ENCODE results near the gene SEC14L1. TPM values are rescaled to one million over a fixed set of nuclear protein-coding genes. Genes with fewer than 3 reads are reported as not detected.

The SEC14L1 gene
- total and polyA plus RNA-seq, 4 donors = 17.0 to 52.0 (median 26.8) TPM

DNA sequence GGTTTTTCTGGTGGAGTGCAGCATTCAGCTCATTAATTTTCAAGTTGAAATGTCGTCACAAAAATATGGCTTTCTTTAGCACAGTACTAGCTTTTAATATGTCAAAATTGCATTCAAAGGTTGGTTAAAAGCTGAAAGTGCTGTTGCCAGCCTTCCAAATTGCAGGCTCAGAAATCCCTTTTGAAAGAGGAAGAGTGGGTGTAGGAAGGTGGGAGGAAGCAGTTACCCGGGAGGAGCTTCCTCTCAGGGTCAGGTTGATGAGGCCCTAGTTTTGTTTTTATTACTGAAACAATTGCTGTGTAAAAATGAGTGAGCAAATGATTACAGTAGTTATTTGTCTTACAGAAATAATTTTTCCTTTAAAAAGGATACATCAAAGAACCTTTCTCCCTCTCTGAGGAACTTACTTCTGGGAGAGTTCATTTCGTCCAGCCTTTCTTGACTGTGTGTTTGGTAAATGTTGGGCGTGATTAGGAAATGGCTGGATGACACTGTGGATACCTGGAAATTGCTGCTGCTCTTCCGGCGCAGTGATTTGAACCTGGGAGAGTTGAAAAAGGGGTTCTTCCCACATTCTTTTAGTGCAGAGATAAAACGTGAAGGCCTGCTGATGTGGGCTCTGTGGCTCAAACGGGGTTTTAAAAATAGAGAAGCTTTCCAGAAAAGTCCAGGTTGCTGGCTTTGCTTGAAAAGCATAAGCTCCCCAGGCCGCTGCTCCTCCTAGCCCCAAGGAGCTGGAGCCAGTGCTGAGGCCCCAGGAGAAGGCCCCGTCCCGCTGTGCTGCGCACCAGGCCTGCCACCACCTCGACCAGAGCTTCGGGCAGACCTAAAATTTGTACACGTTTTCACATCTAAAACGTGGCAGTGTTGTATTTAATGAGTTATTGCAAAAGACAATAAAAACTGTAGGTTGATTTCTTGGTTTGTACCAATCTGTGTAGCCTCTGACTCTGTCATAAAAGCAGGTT is 41.7 kb downstream of the SEC14L1 start:
- 80% methylated on average over 16 of the region's 16 CpGs for WGBS
- Histone ChIP-seq H3K4me1 (ENCODE audit: control insufficient read depth in 4 of 4, insufficient read depth in 4 of 4, low read length in 3 of 4) (peaks cover 0 to 3% (median 0%) of the 10 kb centered on the region in 4 donors), H3K4me3 (ENCODE audit: low read depth in 1 of 3, low read length in 3 of 3) (no peak overlapping the region), H3K9ac (ENCODE audit: low read depth in 1 of 2, low read length in 2 of 2) (no peak overlapping the region), H3K27ac (ENCODE audit: low read depth in 1 of 2, low read length in 2 of 2) (no peak overlapping the region), H3K9me3 (ENCODE audit: control insufficient read depth in 4 of 4, low read length in 3 of 4) (no peaks in the 10 kb centered on the region), H3K36me3 (ENCODE audit: control insufficient read depth in 4 of 4, insufficient read depth in 3 of 4, low read depth in 1 of 4, low read length in 3 of 4) (no peaks in the 10 kb centered on the region), H3K27me3 (ENCODE audit: control insufficient read depth in 4 of 4, insufficient read depth in 4 of 4, low read length in 3 of 4) (no peaks in the 10 kb centered on the region)
- DNase-seq (ENCODE audit: low spot score) = no peak
- TF ChIP-seq FOXA2 (IDR thresholded peaks at IDR 0.05) (no peak), YY1 (IDR thresholded peaks at IDR 0.05) (no peak), RAD21 (IDR thresholded peaks at IDR 0.05) (no peak), NR2F2 (IDR thresholded peaks at IDR 0.05) (no peak), JUND (IDR thresholded peaks at IDR 0.05) (no peak), SP1 (IDR thresholded peaks at IDR 0.05) (no peak), FOXA1 (IDR thresholded peaks at IDR 0.05) (no peak), TAF1 (conservative IDR thresholded peaks at IDR 0.05) (no peak), GABPA (IDR thresholded peaks at IDR 0.05 in 1 of 2, conservative IDR thresholded peaks at IDR 0.05 in 1 of 2) (no peak), HNF4G (IDR thresholded peaks at IDR 0.05) (no peak), RXRA (IDR thresholded peaks at IDR 0.05) (no peak)
- TF ChIP-seq, protein P1, sequence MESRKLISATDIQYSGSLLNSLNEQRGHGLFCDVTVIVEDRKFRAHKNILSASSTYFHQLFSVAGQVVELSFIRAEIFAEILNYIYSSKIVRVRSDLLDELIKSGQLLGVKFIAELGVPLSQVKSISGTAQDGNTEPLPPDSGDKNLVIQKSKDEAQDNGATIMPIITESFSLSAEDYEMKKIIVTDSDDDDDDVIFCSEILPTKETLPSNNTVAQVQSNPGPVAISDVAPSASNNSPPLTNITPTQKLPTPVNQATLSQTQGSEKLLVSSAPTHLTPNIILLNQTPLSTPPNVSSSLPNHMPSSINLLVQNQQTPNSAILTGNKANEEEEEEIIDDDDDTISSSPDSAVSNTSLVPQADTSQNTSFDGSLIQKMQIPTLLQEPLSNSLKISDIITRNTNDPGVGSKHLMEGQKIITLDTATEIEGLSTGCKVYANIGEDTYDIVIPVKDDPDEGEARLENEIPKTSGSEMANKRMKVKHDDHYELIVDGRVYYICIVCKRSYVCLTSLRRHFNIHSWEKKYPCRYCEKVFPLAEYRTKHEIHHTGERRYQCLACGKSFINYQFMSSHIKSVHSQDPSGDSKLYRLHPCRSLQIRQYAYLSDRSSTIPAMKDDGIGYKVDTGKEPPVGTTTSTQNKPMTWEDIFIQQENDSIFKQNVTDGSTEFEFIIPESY (IDR thresholded peaks at IDR 0.05) = no peak
- TF ChIP-seq, protein P2, sequence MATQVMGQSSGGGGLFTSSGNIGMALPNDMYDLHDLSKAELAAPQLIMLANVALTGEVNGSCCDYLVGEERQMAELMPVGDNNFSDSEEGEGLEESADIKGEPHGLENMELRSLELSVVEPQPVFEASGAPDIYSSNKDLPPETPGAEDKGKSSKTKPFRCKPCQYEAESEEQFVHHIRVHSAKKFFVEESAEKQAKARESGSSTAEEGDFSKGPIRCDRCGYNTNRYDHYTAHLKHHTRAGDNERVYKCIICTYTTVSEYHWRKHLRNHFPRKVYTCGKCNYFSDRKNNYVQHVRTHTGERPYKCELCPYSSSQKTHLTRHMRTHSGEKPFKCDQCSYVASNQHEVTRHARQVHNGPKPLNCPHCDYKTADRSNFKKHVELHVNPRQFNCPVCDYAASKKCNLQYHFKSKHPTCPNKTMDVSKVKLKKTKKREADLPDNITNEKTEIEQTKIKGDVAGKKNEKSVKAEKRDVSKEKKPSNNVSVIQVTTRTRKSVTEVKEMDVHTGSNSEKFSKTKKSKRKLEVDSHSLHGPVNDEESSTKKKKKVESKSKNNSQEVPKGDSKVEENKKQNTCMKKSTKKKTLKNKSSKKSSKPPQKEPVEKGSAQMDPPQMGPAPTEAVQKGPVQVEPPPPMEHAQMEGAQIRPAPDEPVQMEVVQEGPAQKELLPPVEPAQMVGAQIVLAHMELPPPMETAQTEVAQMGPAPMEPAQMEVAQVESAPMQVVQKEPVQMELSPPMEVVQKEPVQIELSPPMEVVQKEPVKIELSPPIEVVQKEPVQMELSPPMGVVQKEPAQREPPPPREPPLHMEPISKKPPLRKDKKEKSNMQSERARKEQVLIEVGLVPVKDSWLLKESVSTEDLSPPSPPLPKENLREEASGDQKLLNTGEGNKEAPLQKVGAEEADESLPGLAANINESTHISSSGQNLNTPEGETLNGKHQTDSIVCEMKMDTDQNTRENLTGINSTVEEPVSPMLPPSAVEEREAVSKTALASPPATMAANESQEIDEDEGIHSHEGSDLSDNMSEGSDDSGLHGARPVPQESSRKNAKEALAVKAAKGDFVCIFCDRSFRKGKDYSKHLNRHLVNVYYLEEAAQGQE (IDR thresholded peaks at IDR 0.05) = no peak
- TF ChIP-seq, protein P3, sequence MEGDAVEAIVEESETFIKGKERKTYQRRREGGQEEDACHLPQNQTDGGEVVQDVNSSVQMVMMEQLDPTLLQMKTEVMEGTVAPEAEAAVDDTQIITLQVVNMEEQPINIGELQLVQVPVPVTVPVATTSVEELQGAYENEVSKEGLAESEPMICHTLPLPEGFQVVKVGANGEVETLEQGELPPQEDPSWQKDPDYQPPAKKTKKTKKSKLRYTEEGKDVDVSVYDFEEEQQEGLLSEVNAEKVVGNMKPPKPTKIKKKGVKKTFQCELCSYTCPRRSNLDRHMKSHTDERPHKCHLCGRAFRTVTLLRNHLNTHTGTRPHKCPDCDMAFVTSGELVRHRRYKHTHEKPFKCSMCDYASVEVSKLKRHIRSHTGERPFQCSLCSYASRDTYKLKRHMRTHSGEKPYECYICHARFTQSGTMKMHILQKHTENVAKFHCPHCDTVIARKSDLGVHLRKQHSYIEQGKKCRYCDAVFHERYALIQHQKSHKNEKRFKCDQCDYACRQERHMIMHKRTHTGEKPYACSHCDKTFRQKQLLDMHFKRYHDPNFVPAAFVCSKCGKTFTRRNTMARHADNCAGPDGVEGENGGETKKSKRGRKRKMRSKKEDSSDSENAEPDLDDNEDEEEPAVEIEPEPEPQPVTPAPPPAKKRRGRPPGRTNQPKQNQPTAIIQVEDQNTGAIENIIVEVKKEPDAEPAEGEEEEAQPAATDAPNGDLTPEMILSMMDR (IDR thresholded peaks at IDR 0.05; ENCODE audit: low read depth, low read length, missing input control) = no peak
- TF ChIP-seq, protein P4, sequence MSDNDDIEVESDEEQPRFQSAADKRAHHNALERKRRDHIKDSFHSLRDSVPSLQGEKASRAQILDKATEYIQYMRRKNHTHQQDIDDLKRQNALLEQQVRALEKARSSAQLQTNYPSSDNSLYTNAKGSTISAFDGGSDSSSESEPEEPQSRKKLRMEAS (IDR thresholded peaks at IDR 0.05) = no peak
- TF ChIP-seq, protein P5, sequence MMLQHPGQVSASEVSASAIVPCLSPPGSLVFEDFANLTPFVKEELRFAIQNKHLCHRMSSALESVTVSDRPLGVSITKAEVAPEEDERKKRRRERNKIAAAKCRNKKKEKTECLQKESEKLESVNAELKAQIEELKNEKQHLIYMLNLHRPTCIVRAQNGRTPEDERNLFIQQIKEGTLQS (IDR thresholded peaks at IDR 0.05) = no peak
